Neural progenitor cell (in vitro differentiated cells): ENCODE measurements around the gene ZNF197. TPM values are rescaled to one million over a fixed set of nuclear protein-coding genes. Genes with fewer than 3 reads are reported as not detected.
A peak's percentile ranks its signal among the peaks of the same experiment; 100 is the strongest.
"Not testable (repeated sequence)": the region's sequence is repeated elsewhere in the genome, so short reads cannot be mapped to it uniquely, and the experiment has no call there.

Source experiments
- DNase-seq: peaks from one replicate; pipeline ENCODE4 v3.0.0-alpha.2; 2016; ENCODE audit warnings: low spot score
- H2AFZ ChIP-seq: fragments of 200-600 bp; sonication (generic); replicated peaks from 2 replicates; pipeline ENCODE4 v1.6.1; 2016; ENCODE audit warnings: antibody characterized with exemption
- H3F3A ChIP-seq: fragments of 200-600 bp; sonication (generic); 2 replicates; pipeline ENCODE4 v1.6.1; 2016; ENCODE audit warnings: antibody characterized with exemption, low read depth
- H3K27ac ChIP-seq: fragments of 200-600 bp; sonication (generic); 2 replicates; pipeline ENCODE4 v1.5.1; 2016; ENCODE audit warnings: mild to moderate bottlenecking
- H3K27me3 ChIP-seq: fragments of 200-600 bp; sonication (generic); 2 replicates; pipeline ENCODE4 v1.6.1; 2016; ENCODE audit warnings: mild to moderate bottlenecking, moderate library complexity
- H3K36me3 ChIP-seq: fragments of 200-600 bp; sonication (generic); 2 replicates; pipeline ENCODE4 v1.5.1; 2016
- H3K4me1 ChIP-seq: fragments of 200-600 bp; sonication (generic); 2 replicates; pipeline ENCODE4 v1.6.1; 2016; ENCODE audit warnings: mixed run types
- H3K4me2 ChIP-seq: fragments of 200-600 bp; sonication (generic); 2 replicates; pipeline ENCODE4 v1.6.1; 2016
- H3K4me3 ChIP-seq: fragments of 200-600 bp; sonication (generic); 2 replicates; pipeline ENCODE4 v1.5.1; 2016
- H3K79me2 ChIP-seq: fragments of 200-600 bp; sonication (generic); 2 replicates; pipeline ENCODE4 v1.6.1; 2016; ENCODE audit warnings: low read depth
- H3K9ac ChIP-seq: fragments of 200-600 bp; sonication (generic); 2 replicates; pipeline ENCODE4 v1.6.1; 2016
- H3K9me3 ChIP-seq: fragments of 200-600 bp; sonication (generic); 2 replicates; pipeline ENCODE4 v1.5.1; 2016; ENCODE audit warnings: low read depth
- H4K20me1 ChIP-seq: fragments of 200-600 bp; sonication (generic); 2 replicates; pipeline ENCODE4 v1.6.1; 2016; ENCODE audit warnings: low read depth
- H3K27ac Mint-ChIP-seq: 3 replicates; pipeline ENCODE4 v1.8.0; 2021; ENCODE audit warnings: mixed read lengths
- H3K27me3 Mint-ChIP-seq: 2 replicates; pipeline ENCODE4 v1.8.0; 2022; ENCODE audit warnings: low read depth, mild to moderate bottlenecking, inconsistent platforms, moderate library complexity, mixed read lengths; ENCODE audit not compliant: insufficient read depth
- H3K36me3 Mint-ChIP-seq: 3 replicates; pipeline ENCODE4 v1.8.0; 2021; ENCODE audit warnings: mixed read lengths
- H3K4me1 Mint-ChIP-seq: 3 replicates; pipeline ENCODE4 v1.8.0; 2021; ENCODE audit warnings: mixed read lengths
- H3K4me3 Mint-ChIP-seq: 3 replicates; pipeline ENCODE4 v1.8.0; 2021; ENCODE audit warnings: mild to moderate bottlenecking, moderate library complexity, mixed read lengths
- H3K9me3 Mint-ChIP-seq: 3 replicates; pipeline ENCODE4 v1.8.0; 2020; ENCODE audit warnings: mixed read lengths
- CTCF ChIP-seq: fragments of 200-600 bp; sonication (generic); IDR thresholded peaks from 2 replicates; pipeline ENCODE4 v1.5.1; 2017; ENCODE audit warnings: antibody characterized with exemption, mild to moderate bottlenecking
- EZH2 ChIP-seq: fragments of 200-600 bp; sonication (generic); IDR thresholded peaks from 2 replicates; pipeline ENCODE4 v1.6.1; 2017; ENCODE audit warnings: antibody characterized with exemption, mild to moderate bottlenecking, moderate library complexity
- EZH2phosphoT487 ChIP-seq: fragments of 200-600 bp; sonication (generic); IDR thresholded peaks from 2 replicates; pipeline ENCODE4 v1.6.1; 2017; ENCODE audit warnings: antibody characterized with exemption
- total RNA-seq: library from RNA; depleted of rRNA; stranded (reverse); fragments of >200 nt; gene quantifications from 2 replicates; pipeline ENCODE4 v1.2.3, GENCODE V29; 2015; ENCODE audit warnings: low replicate concordance

The ZNF197 gene
- 38.7 and 49.1 TPM in 2 replicates for total RNA-seq

DNA sequence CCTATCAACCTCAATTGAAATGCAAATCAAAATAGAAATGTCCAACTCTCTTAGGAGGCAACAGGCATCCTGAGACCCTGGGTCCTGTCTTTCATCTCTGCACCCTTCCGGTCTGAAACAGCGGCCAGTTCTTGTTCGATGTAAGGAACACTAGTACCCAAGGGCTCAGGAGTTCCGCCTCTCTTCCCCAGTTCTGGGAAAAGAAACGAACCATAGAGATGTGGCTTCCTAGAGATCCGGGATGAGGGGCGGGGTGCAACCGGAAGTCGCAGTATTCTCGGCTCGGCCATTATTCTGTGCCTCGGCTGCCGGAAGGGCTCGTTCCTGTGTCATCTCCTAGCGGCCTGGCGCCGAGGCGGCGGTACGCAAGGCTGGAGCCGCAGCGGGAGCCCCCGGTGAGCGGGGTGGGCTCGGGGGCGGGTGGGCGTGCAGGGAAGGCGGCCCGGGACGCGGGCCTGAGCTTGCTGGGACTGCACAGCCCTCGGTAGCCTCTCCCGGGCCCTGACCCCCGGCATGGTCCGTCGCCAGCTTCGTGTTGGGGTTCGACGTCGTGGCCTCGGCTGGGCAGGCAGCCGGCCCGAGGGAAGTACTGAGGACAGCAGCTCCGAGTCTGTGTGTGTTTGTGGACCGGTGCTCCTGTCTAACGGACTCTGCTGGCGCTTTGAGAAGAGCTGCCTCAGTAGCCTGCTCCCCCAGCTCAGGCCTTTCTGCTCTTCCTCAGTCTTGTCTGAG, at the start of gene ZNF197:
Gene ZNF197 (plus strand): TSS at position 288 of the 732 bp plus-strand sequence. CDS start 4,119 bp downstream, outside the sequence.
- no peak for TF ChIP-seq EZH2phosphoT487
- TF ChIP-seq EZH2 = no peak
- TF ChIP-seq CTCF = peak; percentile 30
- peak within 1 kb of the TSS; percentile 97 for H3K4me3 Mint-ChIP-seq
- Histone ChIP-seq H3K9me3 (no peaks in the 10 kb centered on the region), H3K36me3 (no peaks in the 10 kb centered on the region), H3F3A (peaks cover 19% of the 10 kb centered on the region), H4K20me1 (peaks cover 19% of the 10 kb centered on the region), H3K27me3 (no peaks in the 10 kb centered on the region), H3K4me3 (peak within 1 kb of the TSS; percentile 75), H2AFZ (peak within 1 kb of the TSS; percentile 86), H3K9ac (peak within 1 kb of the TSS; percentile 60), H3K27ac (peak within 1 kb of the TSS; percentile 92), H3K79me2 (peaks cover 46% of the 10 kb centered on the region), H3K4me1 (peaks cover 12% of the 10 kb centered on the region), H3K4me2 (peak within 1 kb of the TSS; percentile 86)
- H3K4me1 Mint-ChIP-seq = peaks cover 16% of the 10 kb centered on the region
- DNase-seq = peak; percentile 96
- no peaks in the 10 kb centered on the region for H3K27me3 Mint-ChIP-seq
- H3K27ac Mint-ChIP-seq = peak within 1 kb of the TSS; percentile 92
- H3K36me3 Mint-ChIP-seq = peaks cover 18% of the 10 kb centered on the region
- no peaks in the 10 kb centered on the region for H3K9me3 Mint-ChIP-seq

- Histone ChIP-seq H3K9me3 (no peaks in the 10 kb centered on the region), H3F3A (no peaks in the 10 kb centered on the region), H3K4me1 (no peaks in the 10 kb centered on the region), H3K4me2 (no peak overlapping the region), H3K79me2 (no peaks in the 10 kb centered on the region), H4K20me1 (no peaks in the 10 kb centered on the region), H3K27me3 (no peaks in the 10 kb centered on the region), H3K27ac (no peak overlapping the region), H3K36me3 (peaks cover 5% of the 10 kb centered on the region), H3K9ac (no peak overlapping the region), H2AFZ (no peak overlapping the region), H3K4me3 (no peak overlapping the region)
- H3K9me3 Mint-ChIP-seq = peaks cover 13% of the 10 kb centered on the region
- no peak for DNase-seq
- peaks cover 40% of the 10 kb centered on the region for H3K36me3 Mint-ChIP-seq
- H3K4me1 Mint-ChIP-seq = no peaks in the 10 kb centered on the region
- H3K27ac Mint-ChIP-seq = no peak overlapping the region
- H3K27me3 Mint-ChIP-seq = no peaks in the 10 kb centered on the region
- no peak overlapping the region for H3K4me3 Mint-ChIP-seq
- TF ChIP-seq EZH2phosphoT487 (no peak), EZH2 (no peak), CTCF (no peak)
Observed at GRCh38 chr3:44576613-44577012, 48.2 kb upstream of the ZNF197 start.

GRCh38 chr3:44577354-44577952, 47.4 kb upstream of the ZNF197 start:
- not testable (repeated sequence) for H3K4me3 Mint-ChIP-seq, H3K4me1 ChIP-seq, H4K20me1 ChIP-seq, H3K79me2 ChIP-seq, H3K27ac Mint-ChIP-seq, H3K27ac ChIP-seq, H2AFZ ChIP-seq, H3K27me3 Mint-ChIP-seq, H3F3A ChIP-seq, H3K9me3 ChIP-seq, H3K27me3 ChIP-seq, H3K9ac ChIP-seq, H3K4me3 ChIP-seq, H3K4me1 Mint-ChIP-seq, H3K9me3 Mint-ChIP-seq, DNase-seq, H3K36me3 ChIP-seq, H3K4me2 ChIP-seq
- peaks cover 33% of the 10 kb centered on the region for H3K36me3 Mint-ChIP-seq

DNA sequence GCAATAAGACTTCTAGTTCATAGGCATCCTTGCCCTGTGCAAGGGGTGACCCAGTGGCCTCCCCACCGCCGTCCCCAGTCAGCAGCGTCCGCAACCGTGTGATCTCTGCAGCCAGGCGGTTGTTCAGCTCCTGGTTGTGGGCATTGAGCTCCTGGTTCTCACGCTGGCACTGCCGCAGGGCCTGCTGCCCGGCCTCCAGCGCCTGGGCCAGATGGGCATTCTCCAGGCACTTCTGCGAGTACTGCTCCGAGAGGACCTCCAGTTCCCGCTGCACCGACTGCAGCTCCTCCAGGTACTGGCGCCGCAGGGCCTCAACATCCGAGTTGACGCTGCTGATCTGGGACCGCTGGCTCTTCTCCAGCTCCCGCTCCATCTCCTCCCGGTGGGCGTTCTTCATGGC, 46.5 kb upstream of the ZNF197 start:
- not testable (repeated sequence) for H3K9me3 Mint-ChIP-seq, H3K27ac ChIP-seq, H3K9me3 ChIP-seq, H3K27me3 Mint-ChIP-seq, H3K79me2 ChIP-seq, H3F3A ChIP-seq, DNase-seq, H3K27me3 ChIP-seq, H3K4me2 ChIP-seq, H3K36me3 ChIP-seq, H2AFZ ChIP-seq, H3K4me3 ChIP-seq, H4K20me1 ChIP-seq, H3K4me1 ChIP-seq, H3K27ac Mint-ChIP-seq, H3K4me1 Mint-ChIP-seq, H3K9ac ChIP-seq
- Mint-ChIP-seq H3K4me3 (peak overlapping the region; percentile 30), H3K36me3 (peaks cover 27% of the 10 kb centered on the region)

GRCh38 chr3:44578924-44579515, 45.8 kb upstream of the ZNF197 start:
- not testable (repeated sequence) for H3K36me3 ChIP-seq, H3F3A ChIP-seq, H3K9me3 ChIP-seq, H3K9ac ChIP-seq, DNase-seq, H3K4me3 ChIP-seq, H3K4me1 ChIP-seq, H3K27me3 ChIP-seq, H3K79me2 ChIP-seq, H3K9me3 Mint-ChIP-seq, H2AFZ ChIP-seq, H4K20me1 ChIP-seq, H3K27ac Mint-ChIP-seq, H3K27me3 Mint-ChIP-seq, H3K27ac ChIP-seq, H3K4me1 Mint-ChIP-seq, H3K4me2 ChIP-seq
- peak overlapping the region; percentile 30 for H3K4me3 Mint-ChIP-seq
- H3K36me3 Mint-ChIP-seq = peaks cover 27% of the 10 kb centered on the region

- H3K9me3 ChIP-seq, H3K4me1 ChIP-seq, H3K27ac Mint-ChIP-seq, H3F3A ChIP-seq, H3K27ac ChIP-seq, H3K9me3 Mint-ChIP-seq, H3K9ac ChIP-seq, H3K27me3 ChIP-seq, DNase-seq, H4K20me1 ChIP-seq, H3K36me3 ChIP-seq, H3K4me2 ChIP-seq, H3K4me1 Mint-ChIP-seq, H2AFZ ChIP-seq, H3K4me3 Mint-ChIP-seq, H3K27me3 Mint-ChIP-seq, H3K79me2 ChIP-seq, H3K4me3 ChIP-seq: not testable (repeated sequence)
- peaks cover 24% of the 10 kb centered on the region for H3K36me3 Mint-ChIP-seq
Observed at GRCh38 chr3:44579749-44580148, 45.1 kb upstream of the ZNF197 start.
